Hepatocyte (in vitro differentiated cells): Measurements from ENCODE around the gene NMNAT2. TPM values are rescaled to one million over a fixed set of nuclear protein-coding genes. Genes with fewer than 3 reads are reported as not detected.

Experiments used
- DNase-seq: peaks from one replicate; pipeline ENCODE4 v3.0.0-alpha.2; 2016; ENCODE audit warnings: low spot score
- H2AFZ ChIP-seq: fragments of 200-600 bp; sonication (generic); 2 replicates; pipeline ENCODE4 v1.6.0; 2016; ENCODE audit warnings: antibody characterized with exemption, mild to moderate bottlenecking
- H3K27ac ChIP-seq: fragments of 200-600 bp; sonication (generic); 2 replicates; pipeline ENCODE4 v1.5.1; 2016; ENCODE audit warnings: mild to moderate bottlenecking
- H3K27me3 ChIP-seq: fragments of 200-600 bp; sonication (generic); 2 replicates; pipeline ENCODE4 v1.6.1; 2016
- H3K36me3 ChIP-seq: fragments of 200-600 bp; sonication (generic); replicated peaks from 2 replicates; pipeline ENCODE4 v1.5.1; 2016; ENCODE audit warnings: low read depth; ENCODE audit not compliant: insufficient read depth
- H3K4me1 ChIP-seq: fragments of 200-600 bp; sonication (generic); 2 replicates; pipeline ENCODE4 v1.5.1; 2016; ENCODE audit warnings: mild to moderate bottlenecking, moderate library complexity; ENCODE audit not compliant: insufficient read depth
- H3K4me2 ChIP-seq: fragments of 200-600 bp; sonication (generic); 2 replicates; pipeline ENCODE4 v1.6.0; 2016
- H3K4me3 ChIP-seq: fragments of 200-600 bp; sonication (generic); 2 replicates; pipeline ENCODE4 v1.5.1; 2016; ENCODE audit warnings: mild to moderate bottlenecking
- H3K79me2 ChIP-seq: fragments of 200-600 bp; sonication (generic); 2 replicates; pipeline ENCODE4 v1.6.0; 2017; ENCODE audit warnings: mild to moderate bottlenecking
- H3K9me2 ChIP-seq: fragments of 200-600 bp; sonication (generic); replicated peaks from 2 replicates; pipeline ENCODE4 v1.6.0; 2017; ENCODE audit warnings: mild to moderate bottlenecking; ENCODE audit not compliant: insufficient read depth
- H3K9me3 ChIP-seq: fragments of 200-600 bp; sonication (generic); 2 replicates; pipeline ENCODE4 v1.5.1; 2016; ENCODE audit warnings: low read depth, mild to moderate bottlenecking
- H4K20me1 ChIP-seq: fragments of 200-600 bp; sonication (generic); 2 replicates; pipeline ENCODE4 v1.6.0; 2016; ENCODE audit warnings: mild to moderate bottlenecking; ENCODE audit not compliant: insufficient read depth, poor library complexity, severe bottlenecking
- CTCF ChIP-seq: fragments of 200-600 bp; sonication (generic); IDR thresholded peaks from 2 replicates; pipeline ENCODE4 v1.5.1; 2016; ENCODE audit warnings: antibody characterized with exemption, mild to moderate bottlenecking; ENCODE audit not compliant: poor library complexity
- EZH2 ChIP-seq: fragments of 200-600 bp; sonication (generic); IDR thresholded peaks from 2 replicates; pipeline ENCODE4 v1.6.1; 2016; ENCODE audit warnings: antibody characterized with exemption, mild to moderate bottlenecking, borderline replicate concordance
- EZH2phosphoT487 ChIP-seq: fragments of 200-600 bp; sonication (generic); IDR thresholded peaks from one replicate; pipeline ENCODE4 v1.6.1; 2018; ENCODE audit warnings: antibody characterized with exemption, mild to moderate bottlenecking, low read depth, moderate library complexity; ENCODE audit not compliant: unreplicated experiment, severe bottlenecking
- WGBS: methylation state at CpG from one replicate; pipeline ENCODE4 v1.1.6; 2016; ENCODE audit warnings: low lambda C conversion rate; ENCODE audit errors: missing lambda C conversion rate; 5-methylcytosine and 5-hydroxymethylcytosine counted together
- polyA plus RNA-seq: library from polyadenylated mRNA; unstranded; fragments of >200 nt; fragmentation: Nextera tagmentation; extraction: Ambion mirVana; gene quantifications from 2 replicates; pipeline ENCODE4 v1.2.1, GENCODE V29; 2016
- total RNA-seq: library from RNA; depleted of rRNA; stranded (reverse); fragments of >200 nt; gene quantifications from 2 replicates; pipeline ENCODE4 v1.2.3, GENCODE V29; 2014

Gene NMNAT2
- total and polyA plus RNA-seq, 2 experiments from 2014 or later = 0.66 to 1.00 TPM

GRCh38 chr1:183349201-183349711 is 68.9 kb downstream of the NMNAT2 start:
- peak; percentile 37 for DNase-seq
- peaks cover 9% of the 10 kb centered on the region for H3K4me1 ChIP-seq
- H3K4me2 ChIP-seq = no peak overlapping the region
- no peaks in the 10 kb centered on the region for H3K9me3 ChIP-seq
- WGBS = 21% methylated on average over 6 of the region's 6 CpGs
- H3K79me2 ChIP-seq = no peaks in the 10 kb centered on the region
- TF ChIP-seq CTCF (no peak), EZH2 (no peak), EZH2phosphoT487 (no peak)
- H2AFZ ChIP-seq = no peak overlapping the region
- H3K27me3 ChIP-seq = no peaks in the 10 kb centered on the region
- no peaks in the 10 kb centered on the region for H4K20me1 ChIP-seq
- H3K36me3 ChIP-seq = no peaks in the 10 kb centered on the region
- H3K9me2 ChIP-seq = no peaks in the 10 kb centered on the region
- peak overlapping the region; percentile 40 for H3K27ac ChIP-seq
- H3K4me3 ChIP-seq = no peak overlapping the region

GRCh38 chr1:183346276-183346732 is 71.9 kb downstream of the NMNAT2 start:
- TF ChIP-seq CTCF = no peak
- no peak for TF ChIP-seq EZH2
- TF ChIP-seq EZH2phosphoT487 = no peak
- H3K4me3 ChIP-seq = no peak overlapping the region
- WGBS = 36% methylated on average over 8 of the region's 8 CpGs

DNA sequence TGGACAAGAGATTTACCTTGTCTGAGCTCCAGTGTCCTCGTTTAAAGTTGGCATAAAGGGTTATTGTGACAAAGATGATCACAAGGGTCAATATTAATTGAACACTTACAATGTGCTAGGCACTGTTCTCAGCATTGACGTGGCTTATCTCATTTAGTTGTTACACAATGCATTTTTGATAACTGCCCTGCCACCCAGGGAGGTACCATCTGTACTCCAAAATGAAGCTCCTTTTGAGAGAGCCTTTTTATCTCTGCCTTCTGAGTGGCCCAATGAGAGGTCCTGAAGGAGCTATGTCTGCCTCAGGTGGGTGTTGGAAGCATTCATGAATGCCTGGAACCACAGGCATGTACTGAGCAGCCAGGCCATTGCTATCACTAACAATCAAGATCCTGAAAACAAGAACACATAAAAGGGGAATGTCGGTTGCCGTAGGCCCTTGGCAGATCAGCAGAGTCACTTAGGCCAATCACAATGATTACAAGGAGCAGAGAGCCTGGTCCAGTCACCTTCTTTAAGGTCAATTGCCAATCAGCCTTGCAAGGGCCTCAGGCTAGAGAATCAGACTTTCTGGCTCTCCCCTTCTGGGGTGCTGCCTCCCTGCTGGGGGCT is 78.5 kb downstream of the NMNAT2 start:
- H2AFZ ChIP-seq = no peak overlapping the region
- TF ChIP-seq EZH2phosphoT487 (no peak), CTCF (no peak), EZH2 (no peak)
- no peak for DNase-seq
- H3K4me3 ChIP-seq = no peak overlapping the region
- H3K27me3 ChIP-seq = no peaks in the 10 kb centered on the region
- 60% methylated on average over 4 of the region's 4 CpGs for WGBS
- H3K4me2 ChIP-seq = no peak overlapping the region
- no peaks in the 10 kb centered on the region for H4K20me1 ChIP-seq
- H3K9me2 ChIP-seq = no peaks in the 10 kb centered on the region
- H3K9me3 ChIP-seq = no peaks in the 10 kb centered on the region
- H3K4me1 ChIP-seq = no peaks in the 10 kb centered on the region
- no peaks in the 10 kb centered on the region for H3K79me2 ChIP-seq
- H3K27ac ChIP-seq = no peak overlapping the region
- H3K36me3 ChIP-seq = no peaks in the 10 kb centered on the region

More at GRCh38 chr1:183346276-183346732, 71.9 kb downstream of the NMNAT2 start:
- Histone ChIP-seq H3K9me2 (no peaks in the 10 kb centered on the region), H3K27me3 (no peaks in the 10 kb centered on the region), H4K20me1 (no peaks in the 10 kb centered on the region), H3K27ac (no peak overlapping the region), H3K9me3 (no peaks in the 10 kb centered on the region), H2AFZ (no peak overlapping the region), H3K36me3 (no peaks in the 10 kb centered on the region), H3K79me2 (no peaks in the 10 kb centered on the region), H3K4me2 (peak overlapping the region; percentile 43), H3K4me1 (peaks cover 9% of the 10 kb centered on the region)
- no peak for DNase-seq
